Nephron progenitor cell (in vitro differentiated cells): Measurements from ENCODE around the gene GPR176.
A peak's percentile ranks its signal among the peaks of the same experiment; 100 is the strongest.

ENCODE experiments used
- DNase-seq: peaks from one replicate; pipeline ENCODE4 v3.0.0; 2021
- H3K27ac Mint-ChIP-seq: 2 replicates; pipeline ENCODE4 v1.8.0; 2021; ENCODE audit warnings: mild to moderate bottlenecking, moderate library complexity, mixed read lengths
- H3K27me3 Mint-ChIP-seq: 2 replicates; pipeline ENCODE4 v1.8.0; 2021; ENCODE audit warnings: mild to moderate bottlenecking, low read depth, mixed read lengths; ENCODE audit not compliant: poor library complexity
- H3K36me3 Mint-ChIP-seq: 2 replicates; pipeline ENCODE4 v1.8.0; 2021; ENCODE audit warnings: low read depth, mixed read lengths
- H3K4me1 Mint-ChIP-seq: 2 replicates; pipeline ENCODE4 v1.8.0; 2021; ENCODE audit warnings: mixed read lengths
- H3K4me3 Mint-ChIP-seq: 2 replicates; pipeline ENCODE4 v1.8.0; 2021; ENCODE audit warnings: mild to moderate bottlenecking, moderate library complexity, mixed read lengths
- H3K9me3 Mint-ChIP-seq: 2 replicates; pipeline ENCODE4 v1.8.0; 2021; ENCODE audit warnings: mild to moderate bottlenecking, moderate library complexity, mixed read lengths
- CTCF ChIP-seq: fragments of 200-600 bp; sonication (generic); IDR thresholded peaks from 2 replicates; pipeline ENCODE4 v1.5.0; 2021; ENCODE audit warnings: antibody characterized with exemption

GPR176 gene

GRCh38 chr15:39924437-39924836 lies 4.4 kb upstream of the GPR176 start:
- Mint-ChIP-seq H3K36me3 (no peaks in the 10 kb centered on the region), H3K4me1 (peaks cover 20% of the 10 kb centered on the region), H3K27ac (no peak overlapping the region), H3K27me3 (peaks cover 16% of the 10 kb centered on the region), H3K9me3 (no peaks in the 10 kb centered on the region), H3K4me3 (no peak overlapping the region)
- TF ChIP-seq CTCF = no peak
- DNase-seq = no peak

GRCh38 chr15:39922462-39923092 lies 2.5 kb upstream of the GPR176 start:
- TF ChIP-seq CTCF = no peak
- Mint-ChIP-seq H3K4me3 (no peak overlapping the region), H3K4me1 (peaks cover 27% of the 10 kb centered on the region), H3K27me3 (peaks cover 29% of the 10 kb centered on the region), H3K9me3 (no peaks in the 10 kb centered on the region), H3K36me3 (no peaks in the 10 kb centered on the region), H3K27ac (no peak overlapping the region)
- no peak for DNase-seq

DNA sequence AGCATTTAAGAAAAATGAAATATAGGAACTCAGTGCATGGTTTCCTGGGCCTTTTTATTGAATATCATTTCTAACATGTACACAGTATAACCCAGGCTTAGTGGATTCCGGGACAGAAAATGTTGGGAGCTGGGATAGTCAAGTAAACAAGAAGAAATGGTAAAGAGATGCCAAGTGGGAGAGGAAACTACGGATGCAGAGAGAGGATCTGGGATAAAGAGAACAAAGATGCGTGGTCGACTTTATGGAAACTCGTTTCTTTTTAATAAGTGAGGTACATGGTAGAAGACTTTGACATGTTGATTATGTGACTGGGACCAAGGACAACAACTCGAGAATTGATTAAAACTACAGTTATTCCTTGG lies 1.2 kb upstream of the GPR176 start:
- Mint-ChIP-seq H3K36me3 (no peaks in the 10 kb centered on the region), H3K27ac (peak overlapping the region; percentile 52), H3K9me3 (no peaks in the 10 kb centered on the region), H3K27me3 (peaks cover 42% of the 10 kb centered on the region), H3K4me3 (peak overlapping the region; percentile 88), H3K4me1 (peaks cover 27% of the 10 kb centered on the region)
- no peak for DNase-seq
- TF ChIP-seq CTCF = no peak

DNA sequence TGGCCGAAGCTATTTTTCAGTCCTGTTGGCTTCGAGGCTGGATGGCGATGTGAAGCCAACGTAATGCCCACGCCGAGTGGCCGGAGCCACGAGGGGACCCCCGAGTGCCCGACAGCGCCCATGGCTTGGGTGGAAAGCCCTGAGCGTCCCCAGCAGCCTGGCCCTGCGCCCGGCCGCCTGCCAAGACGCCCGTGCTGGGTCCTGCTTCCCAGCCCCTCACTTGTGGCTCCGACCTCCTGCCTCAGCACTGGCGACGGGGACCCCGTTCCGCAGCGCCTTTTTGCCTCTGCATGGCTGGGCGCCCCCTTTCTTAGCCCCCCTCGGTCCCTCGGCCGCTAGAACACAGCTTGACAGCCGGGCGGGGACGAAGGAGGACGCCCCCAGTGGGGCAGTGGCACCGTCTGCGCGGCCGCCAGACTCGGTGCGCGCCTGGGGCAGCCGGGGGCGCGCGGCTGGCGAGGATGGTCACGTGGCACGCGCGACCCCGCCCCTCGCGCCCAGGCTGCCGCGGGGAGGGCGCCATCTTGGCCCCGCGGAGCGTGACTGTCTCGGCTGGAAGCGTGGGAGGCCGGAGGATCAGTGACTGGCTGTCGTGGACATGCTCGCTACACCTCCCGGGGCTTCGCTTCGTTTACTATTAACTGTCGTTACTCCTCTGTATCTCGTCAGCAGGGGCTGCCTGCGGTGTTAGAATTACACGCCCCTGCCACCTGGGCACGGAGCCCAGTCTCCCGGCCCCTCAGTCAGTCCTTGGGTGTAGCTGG lies 626 bp upstream of the GPR176 start:
- TF ChIP-seq CTCF = no peak
- Mint-ChIP-seq H3K4me1 (peaks cover 27% of the 10 kb centered on the region), H3K4me3 (peak overlapping the region; percentile 88), H3K27ac (peak overlapping the region; percentile 52), H3K36me3 (no peaks in the 10 kb centered on the region), H3K27me3 (peaks cover 42% of the 10 kb centered on the region), H3K9me3 (no peaks in the 10 kb centered on the region)
- peak; percentile 88 for DNase-seq

DNA sequence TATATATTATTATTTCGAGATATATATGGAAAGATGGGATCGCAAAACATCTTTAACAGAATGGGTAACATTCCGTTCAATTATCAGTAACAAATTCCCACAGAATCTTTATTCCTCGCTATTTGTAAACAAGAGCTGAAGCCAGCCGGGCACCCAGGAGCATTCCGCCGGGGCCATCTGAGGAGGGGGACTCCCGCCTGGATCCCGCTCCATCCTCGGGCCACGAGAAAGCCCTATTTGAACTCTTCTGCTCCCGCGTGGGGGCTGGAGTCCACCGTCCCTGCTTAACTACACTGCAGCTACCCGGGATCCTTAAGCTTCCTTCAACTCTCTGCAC lies 687 bp downstream of the GPR176 start:
- no peak for TF ChIP-seq CTCF
- peaks cover 5% of the 10 kb centered on the region for H3K9me3 Mint-ChIP-seq
- no peaks in the 10 kb centered on the region for H3K36me3 Mint-ChIP-seq
- DNase-seq = no peak
- H3K4me1 Mint-ChIP-seq = peaks cover 27% of the 10 kb centered on the region
- peaks cover 42% of the 10 kb centered on the region for H3K27me3 Mint-ChIP-seq
- peak overlapping the region; percentile 75 for H3K4me3 Mint-ChIP-seq
- no peak overlapping the region for H3K27ac Mint-ChIP-seq
